Upper lobe of left lung (tissue), 6 donors: Measurements from ENCODE around the gene WASHC3. TPM values are rescaled to one million over a fixed set of nuclear protein-coding genes. Genes with fewer than 3 reads are reported as not detected.
A peak's percentile ranks its signal among the peaks of the same experiment; 100 is the strongest.

Experiments
- ATAC-seq, 2 donors: fragments of 200-7000 bp; cut with Tn5 transposase; one replicate each; pipeline ENCODE4 v1.9.1; 2022; ENCODE audit warnings: mild to moderate bottlenecking in 2 of 2, moderate library complexity in 2 of 2; ENCODE audit not compliant: low FRiP score in 2 of 2
- DNase-seq, 2 donors: peaks; one replicate each; pipeline ENCODE4 v3.0.0-alpha.2; 2019 to 2020
- H3K27ac ChIP-seq, 4 donors: fragments of 200-600 bp; sonication (generic); one replicate each; pipeline ENCODE4 v1.5.1; 2016 to 2019
- H3K27me3 ChIP-seq, 4 donors: fragments of 200-600 bp; sonication (generic); one replicate each; pipeline ENCODE4 v1.5.1; 2017 to 2019
- H3K36me3 ChIP-seq, 4 donors: fragments of 200-600 bp; sonication (generic); one replicate each; pipeline ENCODE4 v1.5.1; 2016 to 2019
- H3K4me1 ChIP-seq, 4 donors: fragments of 200-600 bp; sonication (generic); one replicate each; pipeline ENCODE4 v1.5.1; 2018 to 2019
- H3K4me3 ChIP-seq, 4 donors: fragments of 200-600 bp; sonication (generic); one replicate each; pipeline ENCODE4 v1.5.1; 2017 to 2019; ENCODE audit warnings: mild to moderate bottlenecking in 2 of 4, moderate library complexity in 1 of 4
- H3K9me3 ChIP-seq, 4 donors: fragments of 200-600 bp; sonication (generic); one replicate each; pipeline ENCODE4 v1.5.1; 2018 to 2019
- EP300 ChIP-seq, 4 donors: sonication (generic); formaldehyde crosslinking; IDR thresholded peaks; one replicate each; pipeline ENCODE4 v1.5.1; 2017; ENCODE audit warnings: antibody characterized with exemption in 4 of 4, control low read depth in 2 of 4
- POLR2A ChIP-seq, 4 donors: fragments of 450-650 bp; IDR thresholded peaks; one replicate each; pipeline ENCODE4 v1.5.1; 2016 to 2017; ENCODE audit warnings: antibody characterized with exemption in 4 of 4, mild to moderate bottlenecking in 2 of 4
- POLR2AphosphoS5 ChIP-seq, 2 donors: sonication (generic); formaldehyde crosslinking; IDR thresholded peaks; one replicate each; pipeline ENCODE4 v1.5.1; 2017; ENCODE audit warnings: antibody characterized with exemption in 2 of 2
- WGBS, 2 donors: methylation state at CpG; one replicate each; pipeline ENCODE4 v1.1.5; 2017 to 2018; 5-methylcytosine and 5-hydroxymethylcytosine counted together
- total RNA-seq, 6 donors: library from RNA; depleted of rRNA in 4 of 6; stranded (reverse); fragments of >200 nt in 4 of 6; gene quantifications; one replicate each; pipeline versions ENCODE4 v1.1.0 to v1.2.1, GENCODE V29; 2016 to 2021
- TF ChIP-seq, protein P1 (sequence below), 6 experiments: fragments of 450-650 bp in 4 of 6; fragments of 200-600 bp in 2 of 6; sonication (generic) in 2 of 6; IDR thresholded peaks; one replicate each; pipeline ENCODE4 v1.5.1; 2016 to 2019; ENCODE audit warnings: antibody characterized with exemption in 6 of 6
- donor health status: DM: no; HTN: no; CAD: no; lungs with moderate emphysema.
- donor health status: DM: no; HTN: yes; CAD: no; lungs with severe emphysema.

The WASHC3 gene
- total RNA-seq, 6 donors from 2014 or later: 20.5 to 114 (median 46.5) TPM

GRCh38 chr12:102052192-102053061 lies 9.4 kb downstream of the WASHC3 start:
- 93 to 97% methylated on average over 3 to 4 of the region's 4 CpGs for WGBS, 2 donors
- Histone ChIP-seq H3K4me1 (peaks cover 4 to 10% (median 6%) of the 10 kb centered on the region in 4 donors), H3K27me3 (no peaks in the 10 kb centered on the region), H3K27ac (no peak overlapping the region), H3K9me3 (no peaks in the 10 kb centered on the region), H3K4me3 (no peak overlapping the region), H3K36me3 (peaks cover 0 to 64% (median 17%) of the 10 kb centered on the region in 4 donors)
- DNase-seq (peak in 1 of 2 donors; percentile 14), ATAC-seq (peak; percentile 16 to 53)
- TF ChIP-seq, protein P1, sequence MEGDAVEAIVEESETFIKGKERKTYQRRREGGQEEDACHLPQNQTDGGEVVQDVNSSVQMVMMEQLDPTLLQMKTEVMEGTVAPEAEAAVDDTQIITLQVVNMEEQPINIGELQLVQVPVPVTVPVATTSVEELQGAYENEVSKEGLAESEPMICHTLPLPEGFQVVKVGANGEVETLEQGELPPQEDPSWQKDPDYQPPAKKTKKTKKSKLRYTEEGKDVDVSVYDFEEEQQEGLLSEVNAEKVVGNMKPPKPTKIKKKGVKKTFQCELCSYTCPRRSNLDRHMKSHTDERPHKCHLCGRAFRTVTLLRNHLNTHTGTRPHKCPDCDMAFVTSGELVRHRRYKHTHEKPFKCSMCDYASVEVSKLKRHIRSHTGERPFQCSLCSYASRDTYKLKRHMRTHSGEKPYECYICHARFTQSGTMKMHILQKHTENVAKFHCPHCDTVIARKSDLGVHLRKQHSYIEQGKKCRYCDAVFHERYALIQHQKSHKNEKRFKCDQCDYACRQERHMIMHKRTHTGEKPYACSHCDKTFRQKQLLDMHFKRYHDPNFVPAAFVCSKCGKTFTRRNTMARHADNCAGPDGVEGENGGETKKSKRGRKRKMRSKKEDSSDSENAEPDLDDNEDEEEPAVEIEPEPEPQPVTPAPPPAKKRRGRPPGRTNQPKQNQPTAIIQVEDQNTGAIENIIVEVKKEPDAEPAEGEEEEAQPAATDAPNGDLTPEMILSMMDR (IDR thresholded peaks at IDR 0.05): no peak
- TF ChIP-seq POLR2AphosphoS5 (IDR thresholded peaks at IDR 0.05) (no peak), EP300 (IDR thresholded peaks at IDR 0.05) (no peak), POLR2A (IDR thresholded peaks at IDR 0.05) (no peak)

- Histone ChIP-seq H3K27me3 (no peaks in the 10 kb centered on the region), H3K4me3 (no peak overlapping the region), H3K36me3 (peaks cover 0 to 66% (median 14%) of the 10 kb centered on the region in 4 donors), H3K4me1 (peaks cover 4 to 10% (median 6%) of the 10 kb centered on the region in 4 donors), H3K9me3 (no peaks in the 10 kb centered on the region), H3K27ac (no peak overlapping the region)
- no peak for TF ChIP-seq EP300 (IDR thresholded peaks at IDR 0.05)
- no peak for TF ChIP-seq POLR2AphosphoS5 (IDR thresholded peaks at IDR 0.05)
- TF ChIP-seq, protein P1 (IDR thresholded peaks at IDR 0.05): no peak
- no peak for TF ChIP-seq POLR2A (IDR thresholded peaks at IDR 0.05)
- 40 to 46% methylated on average over 1 of the region's 1 CpG for WGBS, 2 donors
- no peak for ATAC-seq
- no peak for DNase-seq
Measured at GRCh38 chr12:102051431-102051965, 10.3 kb downstream of the WASHC3 start.

DNA sequence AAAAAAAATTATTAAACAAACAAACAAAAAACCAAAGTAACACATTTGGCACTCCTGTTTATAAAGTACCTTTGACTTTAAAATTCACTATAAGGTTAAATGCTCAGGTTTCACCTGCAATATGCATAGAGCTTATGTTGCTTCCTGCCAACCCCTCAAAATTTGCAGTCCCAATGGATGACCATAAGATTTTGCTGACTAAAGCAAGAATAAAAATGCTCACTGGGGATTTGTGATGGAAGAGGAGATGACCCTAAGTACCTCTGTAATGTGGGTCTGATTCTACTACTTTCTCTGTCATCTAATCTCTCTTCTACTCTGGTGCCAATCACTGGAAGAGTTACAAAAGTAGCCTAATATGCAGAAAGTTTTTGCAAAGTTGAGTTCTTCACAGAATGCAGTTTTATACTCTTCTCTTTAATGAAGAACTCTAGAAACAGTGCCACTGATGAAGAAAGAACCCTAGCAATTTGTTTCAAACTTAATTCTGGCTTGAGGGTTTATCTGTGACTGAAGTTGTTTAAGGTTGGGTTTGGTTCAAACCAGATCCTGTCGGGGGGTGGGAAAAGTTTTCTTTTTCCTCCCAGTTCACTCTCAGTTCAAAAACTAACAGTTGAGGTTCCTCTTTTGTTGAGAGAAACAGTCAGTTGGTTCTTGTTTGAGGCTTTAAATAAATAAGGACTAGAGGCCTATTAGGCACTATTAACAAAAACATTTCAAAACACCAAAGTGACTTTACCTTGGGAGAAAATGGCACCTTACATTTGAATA lies 10.9 kb downstream of the WASHC3 start:
- H3K36me3 ChIP-seq: peaks cover 0 to 69% (median 18%) of the 10 kb centered on the region in 4 donors
- no peak for ATAC-seq

GRCh38 chr12:102043928-102044327 lies 17.9 kb downstream of the WASHC3 start:
- no peak for TF ChIP-seq POLR2A (IDR thresholded peaks at IDR 0.05)
- no peak for TF ChIP-seq EP300 (IDR thresholded peaks at IDR 0.05)
- TF ChIP-seq POLR2AphosphoS5 (IDR thresholded peaks at IDR 0.05): no peak
- TF ChIP-seq, protein P1 (IDR thresholded peaks at IDR 0.05): no peak
- H3K27me3 ChIP-seq: no peaks in the 10 kb centered on the region
- DNase-seq (no peak), ATAC-seq (no peak)
- 84 to 92% methylated on average over 1 of the region's 1 CpG for WGBS, 2 donors
- no peak overlapping the region for H3K4me3 ChIP-seq
- no peak overlapping the region for H3K27ac ChIP-seq
- peaks cover 6 to 77% (median 27%) of the 10 kb centered on the region in 4 donors for H3K36me3 ChIP-seq
- H3K4me1 ChIP-seq: no peaks in the 10 kb centered on the region
- no peaks in the 10 kb centered on the region for H3K9me3 ChIP-seq

More for the DNA sequence above, 10.9 kb downstream of the WASHC3 start:
- 32 to 53% methylated on average over 1 of the region's 1 CpG for WGBS, 2 donors
- H3K4me1 ChIP-seq: peaks cover 4 to 10% (median 6%) of the 10 kb centered on the region in 4 donors
- DNase-seq: no peak
- no peaks in the 10 kb centered on the region for H3K9me3 ChIP-seq
- no peak overlapping the region for H3K27ac ChIP-seq
- H3K4me3 ChIP-seq: no peak overlapping the region
- H3K27me3 ChIP-seq: no peaks in the 10 kb centered on the region
- TF ChIP-seq, protein P1 (IDR thresholded peaks at IDR 0.05): no peak
- TF ChIP-seq POLR2A (IDR thresholded peaks at IDR 0.05): no peak
- no peak for TF ChIP-seq POLR2AphosphoS5 (IDR thresholded peaks at IDR 0.05)
- TF ChIP-seq EP300 (IDR thresholded peaks at IDR 0.05): no peak
